HG02763 (cell line): ENCODE results near the gene FAM151B.

Experiments
- ATAC-seq: cut with Tn5 transposase; IDR thresholded peaks from one replicate; pipeline ENCODE4 v1.9.1; 2021; ENCODE audit warnings: mild to moderate bottlenecking, moderate library complexity; ENCODE audit not compliant: unreplicated experiment

FAM151B gene

DNA sequence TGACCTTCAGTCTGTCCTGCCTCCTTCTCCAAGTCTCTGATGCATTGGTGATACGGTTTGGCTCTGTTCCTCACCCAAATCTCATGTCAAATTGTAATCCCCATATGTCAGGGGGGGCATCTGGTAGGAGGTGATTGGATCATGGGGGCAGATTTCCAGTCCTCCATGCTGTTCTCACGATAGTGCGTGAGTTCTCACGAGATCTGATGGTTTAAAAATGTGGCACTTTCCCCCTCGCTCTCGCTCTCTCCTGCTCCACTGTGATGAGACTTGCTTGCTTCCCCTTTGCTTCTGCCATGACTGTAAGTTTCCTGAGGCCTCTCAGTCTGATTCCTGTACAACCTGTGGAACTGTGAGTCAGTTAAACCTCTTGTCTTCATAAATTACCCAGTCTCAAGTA lies 96.9 kb downstream of the FAM151B start:
- ATAC-seq = no peak

DNA sequence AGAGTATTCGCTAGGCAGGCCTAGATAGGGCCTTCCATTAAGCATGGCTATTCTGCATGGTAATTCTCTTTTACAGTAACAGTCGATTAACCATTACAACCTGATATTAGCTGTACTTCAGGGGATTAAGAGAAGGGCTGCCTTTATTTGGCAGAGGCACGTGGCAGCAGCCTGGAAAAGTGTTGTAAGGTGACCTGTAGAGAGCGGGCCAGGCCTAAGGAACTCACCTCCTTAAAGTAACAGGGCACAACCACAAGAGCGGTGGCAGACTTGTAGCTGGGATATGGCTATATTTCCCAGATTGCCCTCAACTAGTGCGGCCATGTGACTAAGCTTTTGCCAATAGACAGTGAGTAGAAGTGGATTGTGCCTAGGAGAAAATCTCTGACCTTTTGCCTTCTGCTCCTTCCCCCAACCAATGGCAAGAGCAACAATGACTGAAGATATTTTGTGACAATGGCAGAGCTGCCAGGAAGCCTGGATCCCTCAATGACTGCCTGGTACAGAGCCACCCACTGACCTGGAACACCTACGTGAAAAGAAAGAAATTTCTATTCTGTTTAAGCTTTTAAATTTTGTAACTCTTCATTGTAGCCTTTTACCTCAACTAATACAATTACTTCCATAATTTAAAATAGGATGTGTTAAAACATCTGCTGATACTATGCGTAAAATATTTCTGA lies 101.1 kb downstream of the FAM151B start:
- ATAC-seq = no peak

GRCh38 chr5:80590766-80591165 lies 102.9 kb downstream of the FAM151B start:
- ATAC-seq = no peak

- no peak for ATAC-seq
Observed at GRCh38 chr5:80591352-80591751, 103.5 kb downstream of the FAM151B start.

DNA sequence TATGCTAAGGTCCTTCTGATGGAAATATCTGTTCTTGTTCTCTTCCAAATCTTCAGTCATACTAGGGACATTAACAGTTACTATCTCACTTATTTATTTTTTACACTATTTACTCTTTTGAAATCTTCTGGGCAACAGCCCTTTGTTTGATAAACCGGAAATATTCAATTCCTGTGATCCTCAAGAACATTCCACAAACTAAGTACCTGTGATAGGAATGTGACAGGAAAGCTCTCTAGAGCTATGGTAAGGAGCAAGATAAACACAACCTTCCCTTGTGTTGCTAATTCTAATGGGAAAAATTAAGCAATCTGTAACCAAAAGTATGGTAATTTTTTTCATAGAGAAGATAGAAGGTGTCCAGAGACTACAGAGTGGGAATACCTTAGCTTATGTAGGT lies 104.2 kb downstream of the FAM151B start:
- no peak for ATAC-seq
